Measurements from ENCODE around the gene RPL22. TPM values are rescaled to one million over a fixed set of nuclear protein-coding genes. Genes with fewer than 3 reads are reported as not detected.

RPL22 gene
- total RNA-seq, 4 donors from 2014 or later: 126 to 281 (median 227) TPM

DNA sequence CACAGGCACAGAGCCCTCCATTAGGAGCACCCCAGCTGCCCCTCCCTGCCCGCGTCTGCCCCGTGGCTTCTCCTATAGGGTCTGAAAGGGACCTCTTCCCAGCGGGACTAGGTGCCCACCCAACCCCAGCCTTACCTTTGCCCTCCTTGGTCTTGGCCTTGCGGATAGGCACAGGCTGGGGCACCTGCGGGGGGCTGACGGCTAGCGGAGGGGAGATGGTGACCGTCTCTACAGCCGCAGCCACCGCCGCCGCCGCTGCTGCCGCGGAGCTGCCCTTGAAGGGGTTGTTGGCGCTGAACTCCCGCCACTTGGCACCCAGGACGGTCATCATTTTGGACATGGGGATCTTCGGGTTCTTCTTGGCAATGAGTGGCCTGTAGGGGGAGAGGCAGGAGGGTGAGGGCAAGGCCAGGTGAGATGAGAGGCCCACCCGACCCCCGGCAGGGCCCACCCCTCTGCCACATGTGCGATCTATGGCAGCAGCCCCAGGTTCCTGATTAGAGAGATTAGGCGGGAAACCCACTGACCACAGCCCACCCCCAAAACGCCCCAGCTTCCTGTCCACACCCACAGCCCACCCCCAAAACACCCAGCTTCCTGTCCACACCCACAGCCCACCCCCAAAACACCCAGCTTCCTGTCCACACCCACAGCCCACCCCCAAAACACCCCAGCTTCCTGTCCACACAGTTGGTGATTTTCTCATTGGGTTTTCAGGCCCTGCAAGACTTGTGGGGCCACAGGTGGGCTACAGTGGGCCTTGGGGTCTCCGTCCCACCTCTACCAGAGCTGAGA, 44.7 kb downstream of the RPL22 start:
- Histone ChIP-seq H3K27me3 (peaks cover 5% of the 10 kb centered on the region), H3K4me1 (no peaks in the 10 kb centered on the region), H3K4me3 (no peak overlapping the region), H3K27ac (no peak overlapping the region), H3K36me3 (no peaks in the 10 kb centered on the region), H3K9me3 (no peaks in the 10 kb centered on the region)
- no peak for ATAC-seq
- TF ChIP-seq, protein P1, sequence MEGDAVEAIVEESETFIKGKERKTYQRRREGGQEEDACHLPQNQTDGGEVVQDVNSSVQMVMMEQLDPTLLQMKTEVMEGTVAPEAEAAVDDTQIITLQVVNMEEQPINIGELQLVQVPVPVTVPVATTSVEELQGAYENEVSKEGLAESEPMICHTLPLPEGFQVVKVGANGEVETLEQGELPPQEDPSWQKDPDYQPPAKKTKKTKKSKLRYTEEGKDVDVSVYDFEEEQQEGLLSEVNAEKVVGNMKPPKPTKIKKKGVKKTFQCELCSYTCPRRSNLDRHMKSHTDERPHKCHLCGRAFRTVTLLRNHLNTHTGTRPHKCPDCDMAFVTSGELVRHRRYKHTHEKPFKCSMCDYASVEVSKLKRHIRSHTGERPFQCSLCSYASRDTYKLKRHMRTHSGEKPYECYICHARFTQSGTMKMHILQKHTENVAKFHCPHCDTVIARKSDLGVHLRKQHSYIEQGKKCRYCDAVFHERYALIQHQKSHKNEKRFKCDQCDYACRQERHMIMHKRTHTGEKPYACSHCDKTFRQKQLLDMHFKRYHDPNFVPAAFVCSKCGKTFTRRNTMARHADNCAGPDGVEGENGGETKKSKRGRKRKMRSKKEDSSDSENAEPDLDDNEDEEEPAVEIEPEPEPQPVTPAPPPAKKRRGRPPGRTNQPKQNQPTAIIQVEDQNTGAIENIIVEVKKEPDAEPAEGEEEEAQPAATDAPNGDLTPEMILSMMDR (IDR thresholded peaks at IDR 0.05): no peak
- TF ChIP-seq EP300 (IDR thresholded peaks at IDR 0.05): no peak
- TF ChIP-seq POLR2AphosphoS5 (IDR thresholded peaks at IDR 0.05): no peak
- TF ChIP-seq POLR2A (IDR thresholded peaks at IDR 0.05): no peak
- no CpG with 5 or more reads among the region's 26 CpGs for WGBS, 2 donors (ENCODE audit: low coverage in 1 of 2)

DNA sequence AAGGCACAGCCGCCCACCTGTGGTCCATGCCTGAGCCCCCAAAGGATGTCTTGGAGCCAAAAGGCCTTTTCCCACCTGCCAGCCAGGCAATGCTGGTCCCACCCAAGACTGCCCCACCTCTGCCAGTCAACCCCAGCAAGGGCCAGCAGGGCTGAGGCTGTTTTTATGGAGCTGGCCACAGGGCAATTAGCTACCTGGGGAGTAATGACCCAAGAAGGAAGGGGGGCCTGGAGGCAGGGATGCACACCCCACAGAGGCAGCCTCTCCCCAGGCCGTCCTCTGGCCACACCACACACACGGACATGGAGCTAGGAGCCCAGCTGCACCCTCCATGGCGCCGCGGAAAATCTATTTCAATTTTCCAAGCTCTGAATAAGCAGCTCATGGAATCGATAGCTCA, 46.5 kb downstream of the RPL22 start:
- Histone ChIP-seq H3K4me3 (no peak overlapping the region), H3K4me1 (peaks cover 0 to 12% (median 7%) of the 10 kb centered on the region in 3 donors), H3K27me3 (peaks cover 15% of the 10 kb centered on the region), H3K27ac (no peak overlapping the region), H3K36me3 (no peaks in the 10 kb centered on the region), H3K9me3 (no peaks in the 10 kb centered on the region)
- no peak for TF ChIP-seq POLR2A (IDR thresholded peaks at IDR 0.05)
- TF ChIP-seq EP300 (IDR thresholded peaks at IDR 0.05): no peak
- no peak for TF ChIP-seq POLR2AphosphoS5 (IDR thresholded peaks at IDR 0.05)
- TF ChIP-seq, protein P1 (IDR thresholded peaks at IDR 0.05): no peak
- WGBS, 2 donors (ENCODE audit: low coverage in 1 of 2): 57 to 78% methylated on average over 1 to 4 of the region's 7 CpGs
- no peak for ATAC-seq

- TF ChIP-seq EP300 (IDR thresholded peaks at IDR 0.05): no peak
- TF ChIP-seq, protein P1 (IDR thresholded peaks at IDR 0.05): no peak
- Histone ChIP-seq H3K9me3 (no peaks in the 10 kb centered on the region), H3K4me3 (no peak overlapping the region), H3K36me3 (no peaks in the 10 kb centered on the region), H3K27me3 (peaks cover 22% of the 10 kb centered on the region), H3K4me1 (peaks cover 0 to 12% (median 7%) of the 10 kb centered on the region in 3 donors), H3K27ac (no peak overlapping the region)
- no peak for ATAC-seq
- 72% methylated on average over 10 of the region's 11 CpGs; no CpG with 5 or more reads in 1 of the 2 donors for WGBS, 2 donors (ENCODE audit: low coverage in 1 of 2)
These were observed 47.2 kb downstream of the RPL22 start for GRCh38 chr1:6152181-6152580.

GRCh38 chr1:6151291-6151822, 48.0 kb downstream of the RPL22 start:
- H3K4me1 ChIP-seq: peaks cover 0 to 12% (median 7%) of the 10 kb centered on the region in 3 donors
- TF ChIP-seq POLR2AphosphoS5 (IDR thresholded peaks at IDR 0.05) (no peak), EP300 (IDR thresholded peaks at IDR 0.05) (no peak), POLR2A (IDR thresholded peaks at IDR 0.05) (no peak)
- TF ChIP-seq, protein P1 (IDR thresholded peaks at IDR 0.05): no peak
- H3K4me3 ChIP-seq: no peak overlapping the region
- peaks cover 30% of the 10 kb centered on the region for H3K27me3 ChIP-seq
- 100% methylated on average over 1 of the region's 9 CpGs; no CpG with 5 or more reads in 1 of the 2 donors for WGBS, 2 donors (ENCODE audit: low coverage in 1 of 2)
- no peak for ATAC-seq
- H3K27ac ChIP-seq: no peak overlapping the region
- no peaks in the 10 kb centered on the region for H3K9me3 ChIP-seq
- H3K36me3 ChIP-seq: no peaks in the 10 kb centered on the region
